Spleen (tissue), 11 donors: ENCODE results near the gene C11orf21. TPM values are rescaled to one million over a fixed set of nuclear protein-coding genes. Genes with fewer than 3 reads are reported as not detected.
"Not testable (repeated sequence)": the region's sequence is repeated elsewhere in the genome, so short reads cannot be mapped to it uniquely, and the experiment has no call there.

Source experiments
- DNase-seq: peaks from one replicate; pipeline ENCODE4 v3.0.0-alpha.2; 2020
- H3K27ac ChIP-seq, 8 donors: fragments of 200-600 bp; sonication (generic) in 7 of 8; 1 replicate in 4 of 8; 2 replicates in 4 of 8; pipeline versions ENCODE4 v1.5.0 to v1.8.0; 2016 to 2021; ENCODE audit warnings: inconsistent platforms in 4 of 8, mild to moderate bottlenecking in 4 of 8, moderate library complexity in 1 of 8
- H3K27me3 ChIP-seq, 7 donors: fragments of 200-600 bp; sonication (generic) in 6 of 7; replicated peaks in 1 of 7; 1 replicate in 4 of 7; 2 replicates in 3 of 7; pipeline versions ENCODE4 v1.5.0 to v1.8.0; 2016 to 2021; ENCODE audit warnings: inconsistent platforms in 3 of 7, mild to moderate bottlenecking in 1 of 7
- H3K36me3 ChIP-seq, 6 donors: fragments of 200-600 bp; sonication (generic) in 5 of 6; 1 replicate in 4 of 6; 2 replicates in 2 of 6; pipeline versions ENCODE4 v1.5.0 to v1.8.0; 2016 to 2021; ENCODE audit warnings: inconsistent platforms in 2 of 6
- H3K4me1 ChIP-seq, 6 donors: fragments of 200-600 bp; sonication (generic) in 5 of 6; 1 replicate in 3 of 6; 2 replicates in 3 of 6; pipeline versions ENCODE4 v1.5.0 to v1.8.0; 2016 to 2021; ENCODE audit warnings: inconsistent platforms in 3 of 6
- H3K4me3 ChIP-seq, 8 donors: fragments of 200-600 bp; sonication (generic) in 7 of 8; 1 replicate in 4 of 8; 2 replicates in 4 of 8; pipeline versions ENCODE4 v1.5.0 to v1.8.0; 2016 to 2021; ENCODE audit warnings: inconsistent platforms in 4 of 8, mild to moderate bottlenecking in 4 of 8, moderate library complexity in 2 of 8
- H3K9me3 ChIP-seq, 8 donors: fragments of 200-600 bp; sonication (generic) in 7 of 8; 1 replicate in 4 of 8; 2 replicates in 4 of 8; pipeline versions ENCODE4 v1.5.0 to v1.8.0; 2016 to 2021; ENCODE audit warnings: inconsistent platforms in 4 of 8
- CTCF ChIP-seq, 11 experiments: fragments of 200-600 bp in 7 of 11; fragments of 450-650 bp in 4 of 11; sonication (generic) in 4 of 11; IDR thresholded peaks in 8 of 11; conservative IDR thresholded peaks in 3 of 11; 1 replicate in 7 of 11; 2 replicates in 4 of 11; pipeline versions ENCODE4 v1.4.0 to v1.8.0; 2016 to 2021; ENCODE audit warnings: antibody characterized with exemption in 11 of 11, inconsistent platforms in 4 of 11, mild to moderate bottlenecking in 1 of 11
- POLR2A ChIP-seq, 3 donors: fragments of 450-650 bp; IDR thresholded peaks; one replicate each; pipeline ENCODE4 v1.5.1; 2017; ENCODE audit warnings: antibody characterized with exemption in 3 of 3, mild to moderate bottlenecking in 1 of 3
- POLR2AphosphoS5 ChIP-seq, 3 donors: sonication (generic); formaldehyde crosslinking; IDR thresholded peaks; one replicate each; pipeline ENCODE4 v1.5.1; 2017; ENCODE audit warnings: antibody characterized with exemption in 3 of 3
- WGBS, 5 donors: extraction: QIAGEN DNeasy Blood & Tissue Kit in 3 of 5; methylation state at CpG; one replicate each; pipeline versions ENCODE4 v1.1.5 to v1.1.7; 2013 to 2018; 5-methylcytosine and 5-hydroxymethylcytosine counted together
- intact Hi-C: fragments of 100-400 bp; cut with DNase I; formaldehyde crosslinking; loops from one replicate; pipeline ENCODE4 v1.15.0; 2023; ENCODE audit warnings: low total_unique reads
- polyA plus RNA-seq, 3 donors: library from polyadenylated mRNA; stranded (reverse); fragments of 200-250 nt; gene quantifications; one replicate each; pipeline ENCODE4 v1.2.1, GENCODE V29; 2013
- total RNA-seq, 7 donors: library from RNA; depleted of rRNA in 3 of 7; stranded (reverse); fragments of >200 nt in 3 of 7; fragmentation: NEBNext Ultra II Directional in 4 of 7; extraction: Animal tissue kit (Norgen Biotek cat#: 25700) in 4 of 7; gene quantifications; one replicate each; pipeline versions ENCODE4 v1.1.0 to v1.2.1, GENCODE V29; 2016 to 2021
- donor health status: healthy with polysubstance abuse.
- donor health status: DM: no; HTN: no; CAD: no; lungs with moderate emphysema.
- donor health status: DM: no; HTN: no; CAD: no.
- donor health status: Bipolar disorder and iron deficiency.
- donor health status: healthy.
- donor health status: DM: no; HTN: no; CAD: no.
- donor health status: DM: yes; HTN: yes; CAD: no.

Gene C11orf21
- total and polyA plus RNA-seq, 10 donors = 8.6 to 24.9 (median 17.1) TPM

- H3K4me3 ChIP-seq = no peak overlapping the region
- no peak overlapping the region for H3K27ac ChIP-seq
- no peaks in the 10 kb centered on the region for H3K36me3 ChIP-seq
- H3K4me1 ChIP-seq = no peaks in the 10 kb centered on the region
- peaks cover 0 to 11% (median 3%) of the 10 kb centered on the region in 8 donors for H3K9me3 ChIP-seq
- 75 to 93% (median 77%) methylated on average over 5 of the region's 5 CpGs for WGBS, 5 donors
- TF ChIP-seq CTCF (IDR thresholded peaks at IDR 0.05 in 8 of 11, conservative IDR thresholded peaks at IDR 0.05 in 3 of 11) (no peak), POLR2AphosphoS5 (IDR thresholded peaks at IDR 0.05) (no peak), POLR2A (IDR thresholded peaks at IDR 0.05) (no peak)
- intact Hi-C loops = no loop called here
- no peaks in the 10 kb centered on the region for H3K27me3 ChIP-seq
- no peak for DNase-seq
Observed at GRCh38 chr11:2342981-2343380, 41.3 kb upstream of the C11orf21 start.

- no peak for TF ChIP-seq POLR2AphosphoS5 (IDR thresholded peaks at IDR 0.05)
- TF ChIP-seq CTCF (IDR thresholded peaks at IDR 0.05 in 8 of 11, conservative IDR thresholded peaks at IDR 0.05 in 3 of 11) = no peak
- TF ChIP-seq POLR2A (IDR thresholded peaks at IDR 0.05) = no peak
- 88 to 97% (median 93%) methylated on average over 3 of the region's 3 CpGs for WGBS, 5 donors
- Histone ChIP-seq H3K27me3 (no peaks in the 10 kb centered on the region), H3K36me3 (no peaks in the 10 kb centered on the region), H3K4me3 (no peak overlapping the region), H3K4me1 (no peaks in the 10 kb centered on the region), H3K9me3 (peaks cover 0 to 11% (median 3%) of the 10 kb centered on the region in 8 donors), H3K27ac (no peak overlapping the region)
- DNase-seq = no peak
- intact Hi-C loops = no loop called here
Observed at GRCh38 chr11:2342557-2342956, 40.8 kb upstream of the C11orf21 start.

GRCh38 chr11:2338760-2339159 lies 37.0 kb upstream of the C11orf21 start:
- H3K27me3 ChIP-seq, H3K4me3 ChIP-seq, H3K4me1 ChIP-seq, H3K36me3 ChIP-seq, DNase-seq, intact Hi-C loops, H3K27ac ChIP-seq, H3K9me3 ChIP-seq: not testable (repeated sequence)
- WGBS, 5 donors = 76 to 82% (median 79%) methylated on average over 8 of the region's 8 CpGs
- TF ChIP-seq CTCF (IDR thresholded peaks at IDR 0.05 in 8 of 11, conservative IDR thresholded peaks at IDR 0.05 in 3 of 11) = peak in 5 of 11 experiments; percentile 6 to 39 (median 22)

- H3K4me1 ChIP-seq, H3K4me3 ChIP-seq, H3K36me3 ChIP-seq, H3K27ac ChIP-seq, intact Hi-C loops, H3K27me3 ChIP-seq: not testable (repeated sequence)
- peaks cover 0 to 16% (median 10%) of the 10 kb centered on the region in 8 donors for H3K9me3 ChIP-seq
- 91 to 97% (median 93%) methylated on average over 17 to 18 of the region's 18 CpGs for WGBS, 5 donors
- DNase-seq = peak; percentile 23
Observed at GRCh38 chr11:2335286-2335685, 33.6 kb upstream of the C11orf21 start.

GRCh38 chr11:2333486-2334205 lies 31.9 kb upstream of the C11orf21 start:
- H3K27ac ChIP-seq, H3K36me3 ChIP-seq, DNase-seq, H3K4me1 ChIP-seq, intact Hi-C loops, H3K4me3 ChIP-seq, H3K27me3 ChIP-seq: not testable (repeated sequence)
- H3K9me3 ChIP-seq = peaks cover 0 to 17% (median 10%) of the 10 kb centered on the region in 8 donors
- WGBS, 5 donors = 55 to 74% (median 71%) methylated on average over 2 of the region's 4 CpGs

GRCh38 chr11:2332569-2332968 lies 30.9 kb upstream of the C11orf21 start:
- H3K4me3 ChIP-seq, H3K4me1 ChIP-seq, intact Hi-C loops, H3K27ac ChIP-seq, H3K36me3 ChIP-seq, H3K27me3 ChIP-seq, DNase-seq: not testable (repeated sequence)
- WGBS, 5 donors = 90 to 100% (median 97%) methylated on average over 2 to 28 of the region's 29 CpGs
- peaks cover 0 to 17% (median 10%) of the 10 kb centered on the region in 8 donors for H3K9me3 ChIP-seq
